HepG2 (cell line): ENCODE results near the gene GLIS1.

ENCODE experiments used
- HNF4G ChIP-seq, 2 experiments: sonication (generic) in 1 of 2; formaldehyde crosslinking in 1 of 2; IDR thresholded peaks; 2 replicates each; pipeline versions ENCODE4 v1.4.0 to v1.6.1; 2011 to 2020; ENCODE audit warnings: borderline replicate concordance in 2 of 2, low read depth in 2 of 2, mild to moderate bottlenecking in 2 of 2, low read length in 1 of 2, missing genetic modification reagents in 1 of 2, moderate library complexity in 1 of 2
- PBX3 ChIP-seq: sonication (generic); formaldehyde crosslinking; IDR thresholded peaks from 2 replicates; pipeline ENCODE4 v1.8.1; 2023; ENCODE audit warnings: missing genetic modification reagents, inconsistent platforms, borderline replicate concordance
- SMAD1 ChIP-seq: sonication (generic); formaldehyde crosslinking; IDR thresholded peaks from 2 replicates; pipeline ENCODE4 v1.4.0; 2020; ENCODE audit warnings: missing genetic modification reagents, low read depth, mild to moderate bottlenecking, borderline replicate concordance
- SMARCC2 ChIP-seq: fragments of 450-650 bp; IDR thresholded peaks from 2 replicates; pipeline ENCODE4 v1.6.1; 2017; ENCODE audit warnings: antibody characterized with exemption, mild to moderate bottlenecking
- SMYD3 ChIP-seq: sonication (generic); formaldehyde crosslinking; IDR thresholded peaks from 2 replicates; pipeline ENCODE4 v1.8.1; 2023; ENCODE audit warnings: mild to moderate bottlenecking, missing genetic modification reagents
- TARDBP ChIP-seq: sonication (generic); formaldehyde crosslinking; IDR thresholded peaks from 2 replicates; pipeline ENCODE4 v1.8.0; 2022; ENCODE audit warnings: mild to moderate bottlenecking, missing genetic modification reagents
- TBX2 ChIP-seq: sonication (generic); formaldehyde crosslinking; IDR thresholded peaks from 2 replicates; pipeline ENCODE4 v1.5.0; 2020; ENCODE audit warnings: missing genetic modification reagents, mild to moderate bottlenecking, borderline replicate concordance
- ZMAT3 ChIP-seq: sonication (generic); formaldehyde crosslinking; conservative IDR thresholded peaks from 2 replicates; pipeline ENCODE4 v1.7.0; 2021; ENCODE audit warnings: missing genetic modification reagents
- ZMYM4 ChIP-seq: sonication (generic); formaldehyde crosslinking; IDR thresholded peaks from 2 replicates; pipeline ENCODE4 v1.8.1; 2023; ENCODE audit warnings: mild to moderate bottlenecking, missing genetic modification reagents
- ZNF367 ChIP-seq: sonication (generic); formaldehyde crosslinking; IDR thresholded peaks from 2 replicates; pipeline ENCODE4 v1.4.0; 2020; ENCODE audit warnings: missing genetic modification reagents, borderline replicate concordance
- ZNF639 ChIP-seq: conservative IDR thresholded peaks from 2 replicates; pipeline ENCODE4 v1.6.1; 2018; ENCODE audit warnings: missing genetic modification reagents
- ZNF7 ChIP-seq: IDR thresholded peaks from 2 replicates; pipeline ENCODE4 v1.6.1; 2016; ENCODE audit warnings: missing biosample characterization, missing genetic modification reagents
- ZNF747 ChIP-seq: sonication (generic); formaldehyde crosslinking; IDR thresholded peaks from 2 replicates; pipeline ENCODE4 v1.8.1; 2023; ENCODE audit warnings: missing genetic modification reagents, mild to moderate bottlenecking, borderline replicate concordance

- TF ChIP-seq SMARCC2 (no peak), SMYD3 (no peak), PBX3 (CRISPR knock-in tag) (no peak), ZNF639 (no peak), ZNF367 (no peak), HNF4G (IDR thresholded peaks at IDR 0.05; ENCODE audit: borderline replicate concordance, low read depth, low read length) (no peak), HNF4G (CRISPR knock-in tag; IDR thresholded peaks at IDR 0.05; ENCODE audit: borderline replicate concordance, low read depth) (no peak), SMAD1 (CRISPR knock-in tag) (no peak), ZNF7 (CRISPR knock-in tag) (no peak), ZNF747 (no peak), ZMYM4 (CRISPR knock-in tag) (no peak), ZMAT3 (CRISPR knock-in tag) (no peak), TBX2 (CRISPR knock-in tag) (no peak), TARDBP (CRISPR knock-in tag) (no peak)
Observed at GRCh38 chr1:53511933-53512806, 226.8 kb downstream of the GLIS1 start.
